Keratinocyte (primary cell): Measurements from ENCODE around the gene SSTR5.

ENCODE experiments used
- CTCF ChIP-seq, 3 experiments: IDR thresholded peaks in 1 of 3; conservative IDR thresholded peaks in 1 of 3; optimal IDR thresholded peaks in 1 of 3; 2 replicates in 2 of 3; 3 replicates in 1 of 3; pipeline versions ENCODE3 to v1.5.1; 2011; ENCODE audit warnings: low read length in 3 of 3, mild to moderate bottlenecking in 3 of 3, moderate library complexity in 2 of 3, control low read depth in 1 of 3, inconsistent platforms in 1 of 3; ENCODE audit not compliant: insufficient read depth in 2 of 3; ENCODE audit errors: extremely low read depth in 1 of 3
- EZH2 ChIP-seq: IDR thresholded peaks from one replicate; pipeline ENCODE4 v1.6.1; 2012; ENCODE audit warnings: inconsistent platforms, mild to moderate bottlenecking, low read length, moderate library complexity

- TF ChIP-seq CTCF (optimal IDR thresholded peaks at IDR 0.05 in 1 of 3, IDR thresholded peaks at IDR 0.05 in 1 of 3, conservative IDR thresholded peaks at IDR 0.05 in 1 of 3; ENCODE audit: extremely low read depth in 1 of 3, insufficient read depth in 2 of 3, low read length in 3 of 3) (no peak), EZH2 (no peak)
Measured at GRCh38 chr16:1127971-1128715, 55.6 kb downstream of the SSTR5 start.
